HG02970 (cell line): ENCODE results near the gene CCDC85B.
"Not testable (repeated sequence)": the region's sequence is repeated elsewhere in the genome, so short reads cannot be mapped to it uniquely, and the experiment has no call there.

Experiments
- ATAC-seq: cut with Tn5 transposase; IDR thresholded peaks from one replicate; pipeline ENCODE4 v1.9.1; 2021; ENCODE audit warnings: mild to moderate bottlenecking, moderate library complexity, moderate number of reproducible peaks; ENCODE audit not compliant: unreplicated experiment, low FRiP score

CCDC85B gene

GRCh38 chr11:65890324-65891218 lies at the start of gene CCDC85B:
Gene CCDC85B, plus strand, starts transcription at chr11:65890673. Its CDS starts 111 bp downstream, at chr11:65890784.
- peak; percentile 50 for ATAC-seq

GRCh38 chr11:65842144-65842543 lies 48.3 kb upstream of the CCDC85B start:
- no peak for ATAC-seq

- no peak for ATAC-seq
These were observed 46.7 kb upstream of the CCDC85B start for GRCh38 chr11:65843811-65844210.

- ATAC-seq = no peak
These were observed 46.1 kb upstream of the CCDC85B start for GRCh38 chr11:65844231-65844872.

DNA sequence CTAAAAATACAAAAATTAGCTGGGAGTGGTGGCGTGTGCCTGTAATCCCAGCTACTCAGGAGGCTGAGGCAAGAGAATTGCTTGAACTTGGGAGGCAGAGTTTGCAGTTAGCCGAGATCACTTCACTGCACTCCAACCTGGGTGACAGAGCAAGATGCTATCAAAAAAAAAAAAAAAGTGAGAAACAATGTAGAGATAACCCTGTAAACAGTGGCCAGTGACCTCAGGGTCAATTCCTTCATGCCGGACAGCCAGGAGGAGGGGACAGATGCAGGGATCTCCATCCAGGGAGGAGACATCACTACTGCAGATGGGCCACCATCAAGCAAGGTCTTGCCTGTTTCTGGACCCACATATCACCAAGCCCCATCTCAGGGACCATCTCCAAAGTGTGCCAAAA lies 42.7 kb upstream of the CCDC85B start:
- no peak for ATAC-seq

DNA sequence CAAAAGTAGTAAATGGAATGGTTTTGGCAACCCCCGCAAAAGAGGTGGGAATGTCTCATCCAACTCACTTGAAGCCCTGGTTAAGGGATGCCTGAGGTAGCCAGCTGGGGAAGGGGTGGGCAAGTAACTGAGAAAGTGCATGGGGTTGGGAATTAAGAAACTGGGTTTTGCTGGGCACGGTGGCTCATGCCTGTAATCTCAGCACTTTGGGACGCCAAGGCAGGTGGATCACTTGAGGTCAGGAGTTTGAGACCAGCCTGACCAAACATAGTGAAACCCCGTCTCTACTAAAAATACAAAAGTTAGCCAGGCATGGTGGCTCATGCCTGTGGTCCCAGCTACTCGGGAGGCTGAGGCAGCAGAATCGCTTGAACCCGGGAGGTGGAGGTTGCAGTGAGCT lies 41.8 kb upstream of the CCDC85B start:
- ATAC-seq = not testable (repeated sequence)

DNA sequence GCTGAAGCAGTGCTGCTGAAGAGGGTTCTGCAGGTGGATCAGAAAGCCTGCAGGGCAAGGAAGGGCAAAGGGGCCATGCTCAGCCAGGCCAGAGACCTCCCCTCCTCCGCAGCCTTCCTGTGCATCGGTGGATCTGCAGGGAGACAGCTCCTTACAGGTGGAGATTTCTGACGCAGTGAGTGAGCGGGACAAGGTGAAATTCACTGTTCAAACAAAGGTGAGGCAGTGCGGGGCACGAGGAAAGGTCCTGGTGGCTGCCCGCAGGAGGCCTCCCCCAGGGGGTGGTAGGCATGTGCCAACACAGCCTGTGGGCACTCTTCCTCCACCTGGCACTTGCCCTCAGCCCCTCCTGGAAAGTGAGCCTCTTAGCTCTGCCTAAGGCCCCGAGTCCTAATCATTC lies 41.1 kb upstream of the CCDC85B start:
- no peak for ATAC-seq

GRCh38 chr11:65849771-65850216 lies 40.7 kb upstream of the CCDC85B start:
- ATAC-seq = no peak

DNA sequence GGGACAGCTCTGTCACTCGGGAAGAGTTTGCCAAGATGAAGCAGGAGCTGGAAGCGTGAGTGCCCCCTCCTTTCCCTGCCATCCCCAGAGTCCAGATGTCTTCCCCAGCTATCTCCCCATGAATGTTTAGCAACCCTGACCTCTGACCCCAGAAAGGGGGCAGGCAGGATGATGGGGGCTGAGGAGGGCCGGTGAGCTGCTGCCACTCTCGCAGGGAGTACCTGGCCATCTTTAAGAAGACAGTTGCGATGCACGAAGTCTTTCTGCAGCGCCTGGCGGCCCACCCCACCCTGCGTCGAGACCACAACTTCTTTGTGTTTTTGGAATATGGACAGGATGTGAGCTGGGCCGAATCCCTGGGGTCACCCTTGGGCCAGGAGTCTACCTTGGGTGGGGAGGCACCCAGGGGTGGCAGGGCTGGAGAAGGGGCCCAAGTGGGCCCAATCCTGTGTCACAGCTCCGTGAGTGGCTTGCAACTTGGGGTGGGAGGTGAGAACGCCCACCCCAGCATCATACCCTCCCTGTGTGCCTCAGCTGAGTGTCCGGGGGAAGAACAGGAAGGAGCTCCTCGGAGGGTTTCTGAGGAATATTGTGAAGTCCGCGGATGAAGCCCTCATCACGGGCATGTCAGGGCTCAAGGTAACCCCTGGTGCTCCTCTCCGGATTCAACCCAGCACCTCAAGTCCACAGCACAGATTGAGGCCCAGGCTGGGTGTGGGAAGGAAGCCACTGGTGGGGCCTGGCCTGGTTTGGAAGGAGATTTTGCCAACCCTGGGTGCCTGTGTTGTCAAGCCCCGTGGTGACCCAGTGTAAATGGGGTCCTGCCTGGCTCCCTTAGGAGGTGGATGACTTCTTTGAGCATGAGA lies 40.0 kb upstream of the CCDC85B start:
- no peak for ATAC-seq

- ATAC-seq = no peak
These were observed 39.3 kb upstream of the CCDC85B start for GRCh38 chr11:65851083-65851579.

- ATAC-seq = no peak
These were observed 38.5 kb upstream of the CCDC85B start for GRCh38 chr11:65851811-65852507.

- no peak for ATAC-seq
These were observed 37.8 kb upstream of the CCDC85B start for GRCh38 chr11:65852508-65853245.

DNA sequence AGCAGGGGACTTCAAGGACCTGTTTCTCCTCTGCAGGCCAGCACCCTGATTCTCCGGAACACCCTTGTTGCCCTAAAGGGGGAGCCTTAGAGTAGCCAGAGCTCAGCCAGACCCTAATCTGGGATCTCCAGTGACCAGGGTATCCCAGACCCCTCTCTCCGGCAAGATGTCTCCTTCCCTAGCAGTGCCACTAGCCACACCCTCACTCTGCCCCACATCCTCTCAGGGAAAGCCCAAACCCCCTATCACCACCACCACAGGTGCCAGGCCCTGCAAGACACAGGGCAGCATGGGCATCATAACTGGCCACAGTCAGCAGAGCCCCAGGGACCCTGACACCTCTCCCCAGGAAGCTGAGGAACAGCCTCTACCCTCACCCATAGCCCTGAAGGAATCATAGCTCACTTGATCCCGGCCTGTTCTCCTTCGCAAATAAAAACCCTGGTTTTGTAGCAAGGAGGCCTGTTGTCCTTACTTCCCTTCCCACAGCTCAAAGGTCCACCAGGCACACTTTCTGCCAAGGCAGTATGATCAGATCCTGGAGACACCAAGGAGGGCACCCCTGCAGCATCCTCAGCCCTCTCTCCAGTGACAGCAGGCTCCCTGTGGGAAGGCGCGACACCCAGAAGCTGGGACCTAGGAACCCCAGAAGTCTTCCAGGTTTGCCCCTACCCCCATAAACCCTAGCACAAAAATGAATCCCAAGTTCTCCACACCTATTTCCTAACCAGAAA lies 37.1 kb upstream of the CCDC85B start:
- ATAC-seq = no peak

- no peak for ATAC-seq
These were observed 36.3 kb upstream of the CCDC85B start for GRCh38 chr11:65854161-65854592.

GRCh38 chr11:65854852-65855837 lies 35.3 kb upstream of the CCDC85B start:
- no peak for ATAC-seq

- ATAC-seq = no peak
These were observed 34.5 kb upstream of the CCDC85B start for GRCh38 chr11:65855927-65856363.
